GM18858 (cell line): ENCODE data around the gene ZNF599.
"Not testable (repeated sequence)": the region's sequence is repeated elsewhere in the genome, so short reads cannot be mapped to it uniquely, and the experiment has no call there.

ENCODE experiments used
- ATAC-seq: cut with Tn5 transposase; IDR thresholded peaks from one replicate; pipeline ENCODE4 v1.9.1; 2021; ENCODE audit not compliant: unreplicated experiment

ZNF599 gene

DNA sequence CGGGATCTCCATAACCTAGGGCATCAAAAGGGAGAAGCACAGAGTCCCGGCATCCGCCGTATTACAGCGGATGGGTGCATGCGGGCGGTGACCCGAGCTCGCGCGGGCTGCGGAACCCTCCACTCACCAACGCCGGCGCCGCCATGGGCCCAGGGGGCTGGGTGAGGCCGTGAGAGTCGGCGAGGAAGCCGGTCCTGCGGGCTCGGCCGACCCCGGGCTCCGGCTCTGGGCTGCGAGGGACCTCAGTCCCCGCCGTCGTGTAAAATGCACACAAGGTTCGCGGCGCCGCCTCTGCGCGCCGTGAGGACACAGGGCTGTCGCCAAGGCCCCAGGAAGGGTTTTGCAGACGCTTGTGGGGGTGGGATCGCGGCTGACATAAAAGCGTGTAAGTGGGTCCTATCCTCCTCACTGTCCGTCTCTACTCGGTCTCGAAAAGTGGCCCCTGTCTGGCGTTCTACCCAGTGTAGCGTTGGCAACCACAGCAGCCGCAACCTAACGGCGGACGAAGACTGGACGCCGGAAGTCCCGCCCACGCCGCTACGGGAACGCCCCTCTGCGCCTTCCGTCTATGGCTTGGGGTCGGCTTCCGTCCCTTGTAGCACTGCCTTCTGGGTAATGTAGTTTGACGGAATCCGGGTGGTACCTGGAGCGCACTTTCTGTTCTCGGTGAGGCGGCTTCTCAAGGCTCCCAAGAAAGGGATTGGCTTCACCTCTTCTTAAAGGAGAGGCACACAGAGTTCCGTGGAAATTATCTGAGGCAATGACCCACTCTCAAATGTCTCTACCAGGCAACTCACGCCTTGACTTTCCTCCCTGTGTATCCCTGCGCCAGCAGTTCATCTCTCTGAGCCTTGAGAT lies at the start of gene ZNF599:
Gene ZNF599, minus strand, starts transcription at position 519 of the 858 bp plus-strand sequence. Its CDS starts 374 bp downstream, at position 145.
- peak; percentile 91 for ATAC-seq

GRCh38 chr19:34818270-34818669 lies 45.3 kb upstream of the ZNF599 start:
- no peak for ATAC-seq

- no peak for ATAC-seq
Measured at GRCh38 chr19:34816708-34817107, 43.7 kb upstream of the ZNF599 start.

DNA sequence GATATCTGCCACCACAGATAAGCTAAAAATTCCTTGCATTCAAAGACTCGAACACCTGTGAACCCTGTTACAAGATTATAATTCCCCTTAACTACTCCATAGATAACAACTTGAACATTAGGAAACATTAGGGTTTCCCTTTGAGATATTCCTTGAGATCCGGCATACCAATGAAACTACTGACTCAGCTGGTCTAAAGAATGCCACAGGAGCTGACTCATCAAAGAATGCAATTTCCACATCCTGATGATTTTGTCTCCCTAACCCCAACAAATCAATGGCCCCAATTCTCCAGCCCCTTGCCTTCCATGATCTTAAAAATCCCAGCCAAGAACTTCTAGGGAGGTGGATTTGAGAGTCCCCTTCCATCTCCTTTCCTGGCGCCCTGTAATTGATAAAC lies 35.6 kb upstream of the ZNF599 start:
- no peak for ATAC-seq

DNA sequence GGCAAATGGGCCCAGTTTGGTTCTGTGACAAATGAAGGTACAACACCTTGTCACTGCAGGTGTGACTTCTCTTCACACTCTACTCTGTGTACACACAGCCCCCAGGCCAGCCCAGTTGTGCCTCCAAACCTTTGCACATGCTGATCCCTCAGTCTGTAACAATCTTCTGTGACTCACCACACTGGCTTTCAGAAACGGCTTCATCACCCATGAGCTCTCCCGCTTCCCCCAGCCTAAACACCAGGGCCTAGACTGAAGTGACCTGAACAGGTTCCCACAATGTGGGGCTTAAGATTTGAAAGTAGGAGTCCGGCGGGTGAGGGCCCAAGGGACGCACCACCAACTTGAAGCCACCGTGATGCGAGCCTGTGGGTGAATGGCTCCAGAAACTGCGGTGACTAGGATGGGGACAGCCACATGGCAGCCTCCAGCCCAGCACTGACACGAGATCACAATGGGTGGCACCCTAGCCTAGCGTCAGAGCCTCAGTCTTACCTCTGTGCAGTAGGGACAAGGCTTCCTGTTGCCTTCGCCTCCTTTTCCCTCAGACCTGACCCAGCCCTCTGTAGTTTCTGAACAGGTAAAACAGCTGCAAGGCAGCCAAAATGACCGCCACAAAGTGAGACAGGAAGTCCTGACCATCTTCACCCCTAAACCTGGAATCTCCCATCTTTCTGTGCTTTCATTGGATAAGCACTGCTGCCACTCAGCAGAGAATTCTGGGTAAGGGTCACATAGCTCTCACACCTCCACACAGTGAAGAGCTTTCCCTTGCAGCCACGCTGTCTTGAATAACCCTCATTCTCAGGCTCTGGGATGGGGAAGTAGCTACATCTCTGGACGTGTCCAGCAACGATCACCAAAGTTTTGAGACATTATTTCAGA lies 34.2 kb upstream of the ZNF599 start:
- ATAC-seq: no peak

DNA sequence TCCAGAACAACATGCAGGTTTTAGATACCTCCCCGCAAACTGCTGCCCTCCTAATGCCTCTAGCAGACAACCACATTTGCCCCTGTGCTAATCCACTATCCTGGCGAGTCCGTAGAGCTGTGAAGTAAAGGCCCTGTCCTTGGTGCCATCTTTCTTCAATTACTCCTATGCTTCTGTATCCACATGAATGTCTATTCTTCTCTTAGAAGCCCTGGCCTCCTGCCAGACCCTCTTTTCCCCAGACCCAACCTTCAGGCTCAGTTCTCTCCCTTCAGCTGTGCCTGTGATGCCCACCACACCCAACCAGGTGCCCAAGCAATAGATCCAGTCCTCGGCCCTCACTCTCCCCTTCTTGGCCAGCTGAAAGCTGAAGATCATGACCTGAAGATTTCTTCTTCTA lies 31.1 kb upstream of the ZNF599 start:
- no peak for ATAC-seq

DNA sequence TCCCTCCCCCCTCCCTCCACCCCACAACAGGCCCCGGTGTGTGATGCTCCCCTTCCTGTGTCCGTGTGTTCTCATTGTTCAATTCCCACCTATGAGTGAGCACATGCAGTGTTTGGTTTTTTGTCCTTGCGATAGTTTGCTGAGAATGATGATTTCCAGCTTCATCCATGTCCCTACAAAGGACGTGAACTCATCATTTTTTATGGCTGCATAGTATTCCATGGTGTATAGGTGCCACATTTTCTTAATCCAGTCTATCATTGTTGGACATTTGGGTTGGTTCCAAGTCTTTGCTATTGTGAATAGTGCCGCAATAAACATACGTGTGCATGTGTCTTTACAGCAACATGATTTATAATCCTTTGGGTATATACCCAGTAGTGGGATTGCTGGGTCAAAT lies 23.9 kb upstream of the ZNF599 start:
- ATAC-seq: not testable (repeated sequence)

- ATAC-seq: no peak
Measured at GRCh38 chr19:34794066-34794960, 21.3 kb upstream of the ZNF599 start.

GRCh38 chr19:34793565-34793964 lies 20.6 kb upstream of the ZNF599 start:
- no peak for ATAC-seq

GRCh38 chr19:34788074-34788473 lies 15.1 kb upstream of the ZNF599 start:
- ATAC-seq: no peak

- no peak for ATAC-seq
Measured at GRCh38 chr19:34787059-34787824, 14.2 kb upstream of the ZNF599 start.

- no peak for ATAC-seq
Measured at GRCh38 chr19:34786236-34786635, 13.2 kb upstream of the ZNF599 start.

DNA sequence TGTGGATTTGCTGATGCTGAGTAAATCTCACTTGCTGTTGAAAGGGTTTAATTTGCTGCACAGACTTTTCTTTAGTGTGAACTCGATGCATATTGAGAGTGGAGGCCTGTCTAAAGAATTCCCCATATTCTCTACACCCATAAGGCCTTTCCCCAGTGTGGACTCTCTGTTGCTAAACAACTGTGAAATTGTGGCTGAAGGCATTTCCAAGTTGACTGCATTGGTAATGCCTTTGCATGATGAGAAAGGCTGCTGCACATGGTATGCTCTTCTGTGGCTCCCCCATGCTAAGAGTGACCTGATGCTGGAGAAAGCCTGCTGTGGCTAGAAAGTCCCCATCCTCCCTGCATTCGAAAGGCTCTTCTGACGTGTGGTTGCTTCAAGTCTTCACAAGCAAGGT lies 6.6 kb upstream of the ZNF599 start:
- no peak for ATAC-seq

DNA sequence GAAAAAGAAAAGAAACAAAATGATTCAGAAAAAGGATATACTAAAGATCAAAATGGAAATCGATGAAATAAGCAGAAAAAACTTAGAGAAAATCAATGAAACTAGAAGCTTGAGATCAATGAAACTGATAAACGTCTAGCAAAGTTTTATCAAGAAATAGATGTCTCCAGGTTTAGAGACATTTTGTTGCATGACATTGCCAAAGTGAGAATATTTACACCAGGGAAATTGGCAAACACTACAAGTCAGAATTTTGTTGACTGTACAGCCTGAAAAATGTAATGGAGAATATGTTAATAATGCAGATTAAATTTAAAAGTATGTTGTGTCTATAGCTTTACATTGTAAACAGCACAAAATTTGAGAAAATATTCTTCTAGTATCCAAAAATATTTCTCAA lies 5.3 kb upstream of the ZNF599 start:
- no peak for ATAC-seq

- ATAC-seq: no peak
Measured at GRCh38 chr19:34774857-34775256, 1.8 kb upstream of the ZNF599 start.

DNA sequence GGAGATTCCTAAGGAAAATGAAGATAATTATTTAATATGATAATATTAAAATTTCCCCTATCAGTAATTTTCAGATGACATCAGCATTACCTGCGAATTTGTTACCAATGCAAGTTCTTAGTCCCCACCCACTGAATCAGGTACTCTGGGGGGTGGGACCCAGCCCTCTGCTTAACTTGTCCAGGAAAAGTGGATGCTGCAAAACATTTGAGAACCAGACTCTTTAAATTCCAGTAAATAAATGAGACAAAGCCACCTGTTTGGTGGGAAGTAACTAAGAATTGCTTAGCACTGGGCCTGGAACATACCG lies 495 bp upstream of the ZNF599 start:
- no peak for ATAC-seq

- ATAC-seq: no peak
Measured at GRCh38 chr19:34767951-34768350, 5.1 kb downstream of the ZNF599 start.

DNA sequence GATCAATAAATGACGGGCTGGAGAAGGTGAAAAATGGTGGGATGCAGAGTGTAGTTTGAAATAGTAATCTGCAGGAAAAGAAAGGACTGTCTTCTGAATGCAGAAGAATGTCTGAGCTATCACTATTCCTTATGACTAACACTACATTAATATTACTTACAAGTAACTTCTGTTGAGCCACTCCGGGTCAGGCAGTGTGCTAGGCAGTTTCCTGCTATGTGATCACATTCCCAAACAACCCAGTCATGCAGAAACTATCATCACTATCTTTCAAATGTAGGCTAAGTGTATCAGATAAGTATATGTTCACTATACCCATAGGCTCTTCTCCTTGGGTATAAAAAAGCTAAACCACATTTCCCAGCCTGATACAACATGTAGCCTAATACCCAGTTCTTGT lies 6.6 kb downstream of the ZNF599 start:
- ATAC-seq: no peak

DNA sequence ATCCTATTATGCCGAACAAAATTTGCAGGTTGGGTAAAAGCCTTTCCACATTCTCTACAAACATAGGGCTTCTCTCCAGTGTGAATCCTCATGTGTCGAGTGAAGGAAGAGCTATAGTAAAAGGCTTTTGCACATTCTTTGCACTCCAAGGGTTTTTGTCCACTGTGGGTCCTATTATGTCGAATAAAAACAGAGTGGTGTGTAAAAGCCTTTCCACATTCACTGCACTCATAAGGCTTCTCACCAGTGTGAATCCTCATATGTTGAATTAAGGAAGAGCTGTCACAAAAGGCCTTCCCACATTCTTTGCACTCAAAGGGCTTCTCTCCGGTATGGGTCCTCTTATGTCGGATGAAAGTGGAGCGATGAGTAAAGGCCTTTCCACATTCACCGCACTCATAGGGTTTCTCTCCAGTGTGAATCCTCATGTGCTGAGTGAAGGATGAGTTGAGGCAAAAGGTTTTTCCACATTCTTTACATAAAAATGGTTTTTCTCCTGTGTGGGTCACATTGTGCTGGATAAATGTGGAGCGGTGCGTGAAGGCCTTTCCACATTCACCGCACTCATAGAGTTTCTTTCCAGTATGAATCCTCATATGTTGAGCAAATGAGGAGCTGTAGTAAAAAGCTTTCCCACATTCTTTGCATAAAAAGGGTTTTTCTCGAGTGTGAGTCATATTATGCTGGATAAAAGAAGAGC lies 13.6 kb downstream of the ZNF599 start:
- no peak for ATAC-seq

DNA sequence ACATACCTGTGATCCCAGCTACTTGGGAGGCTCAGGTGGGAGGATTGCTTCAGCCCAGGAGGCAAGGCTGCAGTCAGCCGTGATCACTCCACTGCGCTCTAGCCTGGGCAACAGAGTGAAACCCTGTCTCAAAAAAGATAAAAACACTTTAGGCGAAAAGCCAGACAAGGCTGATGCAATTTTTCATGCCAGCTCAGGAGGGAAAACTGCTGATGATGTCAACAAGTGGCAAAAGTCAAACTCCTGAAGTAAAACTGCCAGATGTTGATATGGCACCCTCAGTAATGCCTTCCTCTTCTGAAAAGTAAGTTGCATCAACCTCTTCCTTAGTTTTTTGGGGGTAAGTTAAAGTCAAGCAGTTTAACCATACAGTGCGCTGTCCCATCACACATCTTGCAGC lies 15.6 kb downstream of the ZNF599 start:
- no peak for ATAC-seq
